Stimulated activated CD8-positive, alpha-beta memory T cell treated with anti-CD3 and anti-CD28 coated beads, Interleukin-15, amount 100 ng/mL, for 48 hours (primary cell): ENCODE measurements around the gene BRIP1.
A peak's percentile ranks its signal among the peaks of the same experiment; 100 is the strongest.
"Not testable (repeated sequence)": the region's sequence is repeated elsewhere in the genome, so short reads cannot be mapped to it uniquely, and the experiment has no call there.

ENCODE experiments used
- DNase-seq, 2 donors: peaks; one replicate each; pipeline ENCODE4 v3.0.0-alpha.2; 2020; ENCODE audit warnings: low read depth in 2 of 2

The BRIP1 gene

DNA sequence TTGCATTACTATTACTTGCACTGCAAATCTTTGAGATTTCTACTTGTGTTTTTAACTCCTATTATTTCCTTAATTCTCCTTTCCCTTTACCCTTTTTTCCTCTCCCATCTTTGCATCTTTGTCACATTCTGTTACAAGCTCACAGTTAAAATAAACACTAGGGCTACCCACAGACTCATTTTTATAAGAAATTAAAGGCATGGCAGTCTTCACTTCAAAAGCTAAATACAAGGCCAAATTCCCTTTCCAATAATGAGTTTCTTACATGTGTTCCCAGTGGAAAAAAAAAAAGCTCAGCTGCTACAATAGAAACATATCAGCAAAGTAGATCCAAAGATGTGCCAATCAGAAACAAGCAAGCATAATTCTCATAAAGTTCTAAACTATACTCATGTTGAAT, 3.7 kb upstream of the BRIP1 start:
- DNase-seq, result no peak

DNA sequence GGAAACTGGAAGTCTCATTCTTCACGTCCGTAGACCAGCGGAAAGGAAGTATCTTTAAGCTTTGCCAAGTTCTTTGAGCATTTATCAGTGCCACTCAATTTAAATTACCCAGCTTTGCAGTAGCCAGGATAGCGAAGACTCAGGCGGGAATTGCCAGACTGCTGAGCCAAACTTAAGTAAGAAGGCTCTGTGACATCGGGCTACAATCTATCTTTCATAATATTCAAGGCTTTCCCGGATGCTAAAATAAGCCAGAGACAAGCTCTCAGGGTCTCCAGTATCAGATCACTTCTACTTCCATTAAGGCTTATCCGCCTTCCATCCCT, 436 bp upstream of the BRIP1 start:
- DNase-seq, result no peak

DNA sequence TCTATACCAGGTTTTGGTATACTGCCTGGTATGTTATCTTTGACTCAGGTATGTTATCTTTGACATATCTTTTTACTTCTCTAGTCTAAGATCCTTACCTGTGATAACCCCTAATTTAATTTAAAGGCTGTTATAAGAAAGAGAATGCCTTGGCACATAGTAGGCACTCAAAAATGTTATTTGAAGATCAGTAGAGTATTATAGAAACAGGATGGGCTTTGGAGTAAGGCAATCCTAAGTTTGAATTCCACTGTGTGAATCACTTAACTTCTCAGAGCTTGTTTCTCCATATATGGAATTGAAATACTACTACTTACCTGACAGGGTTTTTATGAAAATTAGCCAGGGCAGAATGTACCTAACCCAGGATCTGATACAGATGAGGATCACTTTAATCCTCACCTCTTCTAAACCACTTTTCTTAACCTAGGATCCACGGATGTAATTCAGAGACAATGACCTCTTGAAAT, 1.2 kb downstream of the BRIP1 start:
- no peak for DNase-seq

DNA sequence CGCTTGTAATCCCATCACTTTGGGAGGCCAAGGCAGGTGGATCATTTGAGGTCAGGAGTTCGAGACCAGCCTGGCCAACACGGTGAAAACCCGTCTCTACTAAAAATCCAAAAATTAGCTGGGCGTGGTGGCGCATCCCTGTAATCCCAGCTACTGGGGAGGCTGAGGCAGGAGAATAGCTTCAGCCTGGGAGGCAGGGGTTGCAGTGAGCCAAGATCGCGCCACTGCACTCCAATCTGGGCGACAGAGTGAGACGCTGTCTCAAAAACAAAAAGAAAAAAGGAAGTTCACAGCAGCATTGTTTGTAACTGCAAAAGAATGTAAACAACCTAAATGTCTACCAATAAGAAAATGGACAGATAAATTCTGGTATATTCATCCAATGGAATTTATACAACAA, 2.9 kb downstream of the BRIP1 start:
- not testable (repeated sequence) for DNase-seq

DNA sequence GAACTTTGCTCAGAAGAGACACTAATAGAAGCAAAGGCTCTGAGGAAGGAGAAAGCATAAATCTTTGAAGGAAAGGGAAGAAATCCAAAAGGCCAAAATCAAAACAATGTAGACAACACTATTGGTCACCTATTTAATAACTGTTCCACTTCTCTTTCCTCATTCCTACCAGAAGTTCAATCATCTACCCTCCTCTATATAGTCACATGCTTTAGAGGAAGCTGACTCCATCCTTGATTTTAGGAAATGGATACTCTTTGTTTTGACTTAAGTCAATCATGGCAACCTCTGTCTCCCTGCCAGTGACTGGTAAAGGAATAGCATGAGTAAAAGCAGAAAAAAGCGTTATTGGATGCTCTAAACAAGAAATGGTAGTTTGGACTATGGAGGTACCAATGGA, 7.3 kb downstream of the BRIP1 start:
- DNase-seq, result no peak

DNA sequence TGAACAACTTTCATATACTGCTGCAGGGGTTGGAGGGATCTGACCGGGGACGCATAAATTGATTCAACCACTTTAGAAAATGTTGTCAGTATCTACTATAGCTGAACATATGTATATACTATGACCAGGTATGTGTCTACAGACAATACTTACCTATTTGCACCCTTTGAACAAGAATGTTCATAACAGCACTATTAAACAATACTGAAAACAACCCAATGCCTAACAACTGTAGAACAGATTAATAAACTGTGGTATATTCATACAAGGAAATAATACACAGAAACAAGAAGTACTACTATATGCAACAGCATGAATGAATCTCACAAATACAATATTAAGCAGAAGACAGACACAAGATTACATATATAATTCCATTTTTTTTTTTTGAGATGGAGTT, 10.5 kb downstream of the BRIP1 start:
- DNase-seq, result no peak

DNA sequence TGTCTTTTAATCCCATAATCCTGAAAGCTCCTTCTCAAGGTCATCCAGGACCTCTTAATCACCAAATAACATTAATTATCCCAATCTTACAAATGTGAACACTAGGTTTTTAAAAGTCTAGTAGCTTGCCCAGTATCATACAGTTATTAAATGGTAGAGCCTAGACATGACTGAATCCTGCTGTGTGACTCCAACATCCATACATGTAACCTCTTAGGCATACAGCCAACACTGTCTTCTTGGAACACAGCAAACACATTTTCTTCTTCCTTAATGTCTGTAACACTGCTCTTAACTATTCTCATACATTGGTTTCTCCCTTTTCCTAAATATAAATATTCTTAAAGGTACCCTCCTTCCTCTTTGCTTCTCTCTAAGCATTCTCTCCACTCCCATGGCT, 13.7 kb downstream of the BRIP1 start:
- DNase-seq, result no peak

DNA sequence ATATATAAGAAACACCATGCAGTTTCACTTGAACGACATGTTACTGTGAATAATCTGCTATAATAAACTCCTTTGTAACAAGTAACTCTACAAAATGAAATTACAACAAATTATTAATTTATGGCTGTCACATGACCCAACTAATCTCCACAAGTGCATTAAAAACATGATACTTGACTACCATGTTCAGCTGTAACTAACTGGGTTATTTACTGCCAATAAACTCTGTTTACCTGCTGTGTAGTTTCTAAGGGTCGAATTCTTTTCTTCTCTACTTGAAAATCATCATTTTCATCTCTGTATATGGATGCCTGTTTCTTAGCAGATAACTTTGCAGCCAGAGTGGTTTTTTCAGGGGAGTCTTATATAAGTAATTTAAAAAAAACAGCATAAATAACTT, 14.4 kb downstream of the BRIP1 start:
- DNase-seq, result no peak

DNA sequence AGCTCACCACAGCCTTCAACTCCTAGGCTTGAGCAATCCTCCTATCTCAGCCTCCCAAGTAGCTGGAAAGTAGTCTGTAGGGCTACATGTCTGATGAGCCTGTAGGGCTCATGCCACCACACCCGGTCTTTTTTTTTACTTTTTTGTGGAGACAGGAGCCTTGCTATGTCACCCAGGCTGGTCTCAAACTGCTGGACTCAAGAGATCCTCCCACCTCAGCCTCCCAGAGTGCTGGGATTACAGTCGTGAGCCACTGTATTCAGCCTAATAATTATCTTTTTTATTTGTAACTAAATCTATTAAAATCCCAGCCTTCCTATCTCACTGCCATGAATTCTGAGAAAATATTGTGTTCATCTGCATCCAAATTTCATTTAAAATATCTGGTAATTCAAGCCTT, 15.1 kb downstream of the BRIP1 start:
- no peak for DNase-seq

DNA sequence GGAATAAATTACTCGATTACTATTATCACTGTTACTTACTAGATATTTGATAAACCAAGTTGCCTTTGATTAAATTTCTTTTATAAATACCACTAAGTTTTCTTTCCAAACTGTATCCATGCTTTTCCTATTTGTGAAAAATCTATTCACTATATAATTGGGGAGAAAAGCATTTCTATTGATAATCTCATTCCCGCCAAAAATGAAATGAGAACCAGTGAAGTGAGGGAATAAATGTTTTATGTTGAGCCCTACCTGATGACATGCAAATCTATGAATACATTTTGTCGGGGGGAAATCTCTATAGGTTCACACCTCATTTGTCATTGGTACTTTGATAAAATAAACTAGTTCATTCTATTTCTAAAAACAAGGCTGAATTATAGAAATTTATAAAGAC, 15.7 kb downstream of the BRIP1 start:
- no peak for DNase-seq

DNA sequence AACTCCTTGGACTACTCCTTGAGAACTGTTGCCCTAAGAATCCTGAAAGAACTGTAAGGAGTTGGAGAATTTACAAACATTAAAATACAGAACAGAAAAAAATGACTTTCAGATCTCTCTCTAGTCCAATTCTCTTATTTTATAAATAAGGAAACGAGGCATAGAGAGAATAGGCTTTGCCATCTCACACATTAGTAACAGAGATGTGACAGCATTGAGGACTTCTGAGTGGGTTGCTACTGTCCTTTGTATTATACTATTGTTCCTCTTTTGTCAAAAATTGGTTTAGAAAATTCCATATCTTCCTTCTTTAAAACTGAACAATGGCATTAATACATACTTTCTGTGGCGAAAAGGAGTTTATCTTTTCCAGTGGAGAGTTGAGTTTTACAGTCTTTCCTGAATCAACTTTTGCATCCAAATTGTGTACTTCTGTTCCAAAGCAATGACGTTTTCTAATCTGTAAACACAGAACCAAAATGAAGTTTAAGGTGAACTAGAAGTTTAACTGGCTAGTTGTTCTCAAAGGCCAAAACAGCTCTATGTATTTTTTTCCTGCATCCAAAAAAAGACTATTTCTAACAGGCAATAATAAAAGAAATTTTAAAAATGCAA, 16.5 kb downstream of the BRIP1 start:
- no peak for DNase-seq

DNA sequence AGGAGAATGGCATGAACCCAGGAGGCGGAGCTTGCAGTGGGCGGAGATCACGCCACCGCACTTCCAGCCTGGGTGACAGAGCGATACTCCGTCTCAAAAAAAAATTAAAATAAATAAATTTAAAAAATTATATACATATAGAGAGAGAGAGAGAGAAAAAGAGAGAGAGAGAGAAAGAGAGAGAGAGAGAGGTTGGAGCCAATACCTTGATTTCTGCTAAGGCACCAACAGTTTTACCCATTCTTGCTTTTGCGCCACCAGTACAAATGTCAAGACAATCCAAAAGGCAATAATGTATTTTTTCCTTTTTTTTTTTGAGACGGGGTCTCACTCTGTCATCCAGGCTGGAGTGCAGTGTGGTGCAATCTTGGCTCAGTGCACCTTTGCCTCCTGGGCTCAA, 17.2 kb downstream of the BRIP1 start:
- no peak for DNase-seq

DNA sequence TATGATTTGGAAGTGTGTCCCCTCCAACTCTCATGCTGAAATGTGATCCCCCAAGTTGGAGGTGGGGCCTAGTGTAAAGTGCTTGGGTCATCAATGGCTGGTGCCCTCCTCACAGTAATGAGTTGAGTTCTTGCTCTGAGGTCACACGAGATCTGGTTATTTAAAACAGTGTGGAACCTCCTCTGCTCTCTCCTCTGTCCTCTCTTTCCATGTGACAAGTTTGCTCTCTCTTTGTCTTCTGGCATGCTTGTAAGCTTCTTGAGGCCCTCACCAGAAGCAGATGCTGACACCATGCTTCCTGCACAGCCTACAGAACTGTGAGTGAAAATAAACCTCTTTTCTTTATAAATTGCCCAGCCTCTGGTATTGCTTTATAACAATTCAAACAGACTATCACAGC, 19.9 kb downstream of the BRIP1 start:
- no peak for DNase-seq

DNA sequence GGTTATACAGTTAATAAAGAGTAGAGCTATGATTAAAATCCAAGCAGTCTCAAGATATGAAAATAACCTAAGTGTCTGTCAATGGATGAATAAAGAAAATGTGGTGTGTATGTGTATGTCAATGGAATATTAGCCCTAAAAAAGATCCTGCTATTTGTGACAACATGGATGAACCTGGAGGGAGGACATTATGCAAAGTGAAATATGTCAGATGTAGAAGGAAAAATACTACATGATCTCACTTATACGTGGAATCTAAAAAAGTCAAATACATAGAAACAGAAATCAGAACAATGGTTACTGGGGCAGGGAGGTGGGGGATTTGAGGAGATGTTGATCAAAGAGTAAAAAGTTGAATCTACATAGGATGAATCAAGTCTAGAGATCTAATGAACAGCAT, 20.4 kb downstream of the BRIP1 start:
- no peak for DNase-seq

DNA sequence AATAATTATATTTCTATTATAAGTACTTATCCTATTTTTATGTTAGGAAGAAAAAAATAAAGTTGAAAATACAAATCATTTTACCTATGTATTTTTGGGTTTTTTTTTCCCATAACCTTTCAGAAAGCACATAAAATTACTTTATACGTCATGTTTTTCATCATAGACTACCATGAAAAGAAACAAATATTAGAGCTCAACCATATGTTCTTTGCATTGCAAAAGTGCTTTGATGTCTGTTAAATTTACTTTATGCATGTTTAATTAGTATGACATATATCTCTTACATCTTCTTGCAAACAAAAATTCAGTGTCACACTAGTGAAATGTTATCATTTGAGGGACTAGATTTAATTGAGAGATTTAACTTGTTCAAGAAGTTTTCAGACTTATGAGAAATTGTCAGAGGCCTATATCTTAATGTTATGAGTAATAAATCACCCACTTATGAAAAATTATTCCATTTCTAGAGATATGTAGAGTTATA, 24.0 kb downstream of the BRIP1 start:
- DNase-seq, result no peak

DNA sequence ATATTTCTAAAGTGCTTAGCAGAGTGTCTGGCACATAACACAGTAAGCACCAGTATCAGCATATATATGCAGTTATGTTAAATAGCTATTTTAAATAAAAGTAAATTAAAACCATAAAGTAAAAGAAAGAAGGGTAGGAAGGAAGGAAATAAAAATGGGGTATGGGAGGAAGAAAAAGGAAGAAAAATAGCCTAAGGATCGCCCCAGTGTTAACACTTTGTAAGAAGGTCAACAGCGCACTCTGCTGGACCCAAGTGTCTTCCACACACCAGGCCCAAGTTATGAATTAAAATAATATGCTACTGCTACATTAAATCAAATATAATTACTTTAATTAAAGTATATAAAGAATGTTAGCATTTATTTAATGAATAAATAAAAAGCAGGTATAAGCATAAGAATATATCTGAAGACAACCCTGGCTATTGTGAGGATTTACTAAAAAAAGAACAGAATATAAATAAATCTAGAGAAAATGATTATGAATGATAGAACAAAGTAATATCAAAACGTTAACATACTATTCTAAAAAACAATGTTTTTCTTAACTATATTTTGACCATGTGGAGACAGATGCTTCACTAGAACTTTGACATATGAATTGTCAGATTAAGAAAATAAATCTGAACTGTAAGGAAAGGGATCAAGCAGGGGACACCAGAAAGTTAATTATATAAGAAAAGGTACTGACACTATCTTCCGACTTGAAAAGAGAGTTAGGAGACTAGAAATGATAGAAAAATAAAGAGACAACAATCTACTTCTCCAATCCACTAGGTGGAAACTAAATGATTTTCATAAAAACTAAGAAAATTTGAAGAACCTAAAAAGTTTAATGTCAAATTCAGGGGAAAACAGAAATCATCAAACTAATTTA, 25.9 kb downstream of the BRIP1 start:
- DNase-seq, result peak; percentile 2

DNA sequence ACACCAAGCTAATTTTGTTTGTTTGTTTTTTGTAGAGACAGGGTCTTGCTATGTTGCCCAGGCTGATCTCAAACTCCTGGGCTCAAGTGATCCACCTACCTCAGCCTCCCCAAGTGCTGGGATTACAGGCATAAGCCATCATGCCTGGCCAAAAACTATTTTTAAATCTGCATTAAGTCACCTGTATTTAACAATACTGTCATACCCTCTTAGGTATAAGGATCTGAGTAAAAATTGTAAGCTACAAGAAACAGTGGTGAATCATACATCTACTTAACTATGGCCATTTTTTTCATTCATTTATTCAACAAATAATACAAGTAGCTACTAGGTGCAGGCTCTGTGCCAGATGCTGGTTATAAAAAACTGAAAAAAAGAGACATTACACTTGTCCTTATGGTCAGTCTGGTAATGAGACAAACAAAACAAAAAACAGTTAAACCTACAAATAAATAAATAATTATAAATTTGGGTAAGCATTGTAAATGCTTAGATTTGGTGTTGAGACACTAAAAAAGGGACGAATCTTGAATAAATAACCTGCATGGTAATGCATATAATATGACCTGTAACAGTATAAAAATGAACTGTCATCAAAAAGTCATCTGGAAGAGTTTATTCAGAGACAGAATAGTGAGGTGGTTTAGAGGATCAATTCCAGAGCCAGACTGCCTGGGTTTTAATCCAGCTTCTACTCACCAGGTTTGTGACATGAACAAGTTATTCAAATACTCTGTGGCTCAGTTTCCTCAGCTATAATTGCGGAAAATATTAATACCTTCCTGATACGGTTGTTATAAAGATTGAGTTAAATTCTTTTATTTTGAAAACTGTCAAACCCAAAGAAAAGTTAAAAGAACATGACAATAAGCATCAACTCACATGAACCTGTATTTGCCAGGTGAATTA, 26.8 kb downstream of the BRIP1 start:
- no peak for DNase-seq

DNA sequence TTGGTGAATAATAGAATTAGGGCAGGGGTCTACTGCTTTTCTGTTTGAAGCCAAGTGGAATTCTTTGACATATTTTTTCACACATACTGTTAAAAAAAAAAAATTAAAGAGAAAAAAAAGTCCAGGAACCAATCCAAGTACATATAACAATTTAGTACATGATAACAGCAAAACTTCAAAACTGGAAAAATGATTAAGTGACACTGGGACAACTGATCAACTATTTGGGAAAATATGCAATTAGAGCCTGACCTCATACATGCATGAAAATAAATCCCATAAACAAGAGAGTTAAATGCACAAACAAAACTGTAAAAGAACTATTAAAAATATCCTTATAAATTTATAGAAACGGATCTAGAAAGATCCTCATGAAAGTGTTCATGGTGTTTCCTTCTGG, 27.7 kb downstream of the BRIP1 start:
- DNase-seq, result no peak

DNA sequence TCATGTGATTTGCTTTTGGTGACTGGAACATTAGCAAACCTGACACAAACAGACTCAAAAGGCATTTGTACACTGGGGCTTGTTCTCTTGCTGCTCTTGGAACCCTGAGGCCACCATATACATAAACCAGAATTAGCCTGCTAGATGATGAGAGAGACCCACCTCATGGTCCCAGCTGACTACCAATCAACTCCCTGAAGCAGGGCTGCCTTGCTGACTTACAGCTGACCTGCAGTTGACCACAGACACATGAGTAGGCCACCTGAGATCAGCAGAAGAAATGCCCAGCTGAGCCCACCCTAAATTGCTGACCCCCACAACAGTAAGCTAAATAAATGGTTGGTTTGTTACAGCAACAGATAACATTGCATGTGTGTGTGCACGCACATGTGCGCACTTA, 28.7 kb downstream of the BRIP1 start:
- no peak for DNase-seq

DNA sequence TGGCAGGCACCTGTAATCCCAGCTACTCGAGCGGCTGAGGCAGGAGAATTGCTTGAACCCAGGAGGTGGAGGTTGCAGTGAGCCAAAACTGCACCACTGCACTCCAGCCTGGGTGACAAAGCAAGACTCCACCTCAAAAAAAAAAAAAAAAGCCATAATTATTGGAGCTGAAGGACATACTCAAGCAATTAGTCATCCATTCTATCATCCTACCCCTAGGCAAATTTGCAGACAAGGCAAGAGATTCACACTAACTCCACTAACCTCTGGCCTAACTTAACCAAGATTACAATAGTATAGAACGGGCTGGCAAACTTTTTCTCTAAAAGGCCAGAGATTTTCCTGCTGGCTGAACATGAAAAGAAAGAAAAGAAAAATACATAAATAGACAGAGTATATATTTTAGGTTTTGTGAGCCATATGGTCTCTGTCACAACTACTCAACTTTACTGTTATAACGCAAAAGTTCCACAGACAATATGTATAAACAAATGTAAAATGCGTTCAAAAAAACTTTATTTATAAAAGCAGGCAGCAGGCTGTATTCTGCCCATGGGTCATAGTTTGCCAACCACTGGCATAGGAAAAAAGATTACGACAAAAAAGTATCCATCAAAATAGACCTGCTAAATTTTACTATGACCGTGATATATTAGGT, 29.7 kb downstream of the BRIP1 start:
- DNase-seq, result no peak

DNA sequence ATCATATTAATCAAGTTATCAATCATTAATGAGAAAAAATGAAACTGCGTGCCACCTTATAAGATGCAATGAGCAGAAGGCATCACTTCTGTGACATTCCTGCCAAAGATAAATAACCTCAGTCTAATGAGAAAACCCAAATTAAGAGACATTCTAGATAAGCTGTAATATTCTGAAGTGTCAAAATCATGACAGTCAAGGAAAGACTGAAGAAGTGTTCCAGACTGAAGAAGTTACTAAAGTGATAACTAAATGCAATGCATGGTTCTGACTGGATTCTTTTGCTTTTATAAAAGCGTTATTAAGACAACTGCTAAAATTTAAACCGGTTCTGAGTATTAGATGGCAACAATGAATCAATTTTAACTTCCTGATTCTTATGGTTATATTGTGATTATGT, 30.9 kb downstream of the BRIP1 start:
- no peak for DNase-seq

DNA sequence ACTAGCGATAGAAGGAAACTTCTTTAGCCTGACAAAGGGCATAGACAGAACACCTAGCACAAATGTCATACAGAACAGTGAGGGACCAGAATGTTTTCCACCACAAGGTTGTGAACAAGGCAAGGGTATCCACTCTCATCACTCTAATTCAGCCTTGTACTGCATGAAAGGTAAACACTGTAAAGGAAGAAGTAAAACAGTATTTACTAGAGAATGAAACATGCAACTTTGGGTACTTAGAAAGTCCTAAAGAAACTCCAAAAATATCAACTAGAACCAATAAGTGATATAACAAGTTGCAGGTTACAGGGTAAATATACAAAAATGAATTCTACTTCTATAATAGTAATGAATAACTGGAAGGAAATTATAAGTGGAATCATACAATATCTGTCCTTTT, 32.2 kb downstream of the BRIP1 start:
- no peak for DNase-seq
